GM18909 (cell line): Measurements from ENCODE around the gene NCOA1.
A peak's percentile ranks its signal among the peaks of the same experiment; 100 is the strongest.
"Not testable (repeated sequence)": the region's sequence is repeated elsewhere in the genome, so short reads cannot be mapped to it uniquely, and the experiment has no call there.

Experiments
- ATAC-seq: cut with Tn5 transposase; IDR thresholded peaks from one replicate; pipeline ENCODE4 v1.9.1; 2021; ENCODE audit warnings: mild to moderate bottlenecking; ENCODE audit not compliant: unreplicated experiment, poor library complexity

The NCOA1 gene

DNA sequence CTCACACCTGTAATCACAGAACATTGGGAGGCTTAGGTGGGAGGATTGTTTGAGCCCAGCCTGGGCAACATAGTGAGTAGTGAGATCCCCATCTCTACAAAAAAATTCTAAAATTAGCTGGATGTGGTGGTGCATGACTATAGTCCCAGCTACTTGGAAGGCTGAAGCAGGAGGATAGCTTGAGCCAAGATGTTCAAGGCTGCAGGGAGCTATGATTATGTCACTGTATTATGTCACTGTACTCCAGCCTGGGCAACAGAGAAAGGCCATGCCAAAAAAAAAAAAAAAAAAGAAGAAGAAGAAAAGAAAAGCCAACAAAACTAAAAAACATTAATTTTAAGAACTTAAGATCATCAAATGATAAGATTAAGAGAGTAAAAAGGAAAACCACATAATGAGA lies 17.4 kb upstream of the NCOA1 start:
- no peak for ATAC-seq

DNA sequence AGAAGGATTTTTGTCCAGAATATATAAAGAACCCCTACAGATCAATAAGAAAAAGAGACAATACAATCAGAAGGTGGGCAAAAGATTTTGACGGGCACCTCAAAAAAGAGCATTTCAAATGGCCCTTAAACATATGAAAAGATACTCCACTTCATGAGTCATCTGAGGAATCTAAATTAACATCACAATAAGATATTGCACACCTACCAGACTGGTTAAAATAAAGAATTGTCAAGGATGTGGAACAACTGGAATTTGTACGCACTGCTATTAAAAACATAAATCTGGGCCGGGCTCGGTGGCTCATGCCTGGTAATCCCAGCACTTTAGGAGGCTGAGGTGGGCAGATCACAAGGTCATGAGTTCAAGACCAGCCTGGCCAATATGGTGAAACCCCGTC lies 17.0 kb upstream of the NCOA1 start:
- no peak for ATAC-seq

DNA sequence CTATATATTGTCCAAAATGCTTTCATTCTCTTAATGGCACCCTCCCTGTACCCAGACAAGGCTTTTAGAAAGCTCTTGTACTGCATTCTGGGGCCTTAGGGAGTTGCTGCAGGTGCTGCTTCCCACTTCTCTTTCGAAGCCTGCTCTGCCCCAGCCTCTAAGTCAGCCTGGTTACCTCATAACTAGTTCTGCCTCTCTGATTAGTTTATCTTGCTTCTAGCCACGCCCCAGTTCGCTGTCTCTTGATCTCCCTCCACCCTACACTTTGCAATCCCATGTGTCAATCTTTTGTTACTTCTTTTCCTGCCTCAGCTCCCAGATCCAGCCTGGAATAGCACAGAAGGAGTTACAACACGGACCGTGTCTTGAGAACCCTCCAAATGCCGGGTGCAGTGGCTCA lies 13.8 kb upstream of the NCOA1 start:
- ATAC-seq, result no peak

DNA sequence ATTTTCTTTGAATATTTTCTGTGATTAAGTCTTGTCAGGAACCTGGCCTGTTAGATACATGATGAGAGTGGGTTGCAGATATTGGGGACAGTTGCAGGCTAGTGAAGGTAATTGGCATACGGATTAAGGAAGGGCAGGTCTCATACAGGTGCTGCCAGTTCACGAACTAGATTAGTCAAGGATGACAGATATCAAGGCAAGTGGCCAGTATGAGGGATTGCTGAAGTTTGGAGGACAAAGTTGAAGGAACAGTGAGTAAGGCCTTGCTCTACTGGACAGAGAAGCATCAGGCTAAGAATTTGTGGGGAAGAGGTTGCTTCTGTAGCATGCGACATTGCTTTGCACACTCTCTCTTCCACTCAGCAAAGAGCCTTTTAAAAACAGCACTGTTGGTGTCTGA lies 12.8 kb upstream of the NCOA1 start:
- ATAC-seq, result no peak

DNA sequence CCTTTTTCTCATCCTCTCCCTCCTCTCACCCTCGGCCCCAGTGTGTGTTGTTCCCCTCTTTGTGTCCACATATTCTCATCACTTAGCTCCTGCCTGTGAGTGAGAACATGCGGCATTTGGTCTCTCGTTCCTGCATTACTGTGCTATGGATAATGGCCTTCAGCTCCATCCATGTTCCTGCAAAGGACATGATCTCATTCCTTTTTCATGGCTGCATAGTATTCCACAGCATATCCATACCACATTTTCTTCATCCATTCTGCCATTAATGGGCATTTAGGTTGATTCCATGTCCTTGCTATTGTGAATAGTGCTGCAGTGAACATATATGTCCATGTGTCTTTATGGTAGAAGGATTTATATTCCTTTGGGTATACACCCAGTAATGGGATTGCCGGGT lies 10.8 kb upstream of the NCOA1 start:
- ATAC-seq, result no peak

DNA sequence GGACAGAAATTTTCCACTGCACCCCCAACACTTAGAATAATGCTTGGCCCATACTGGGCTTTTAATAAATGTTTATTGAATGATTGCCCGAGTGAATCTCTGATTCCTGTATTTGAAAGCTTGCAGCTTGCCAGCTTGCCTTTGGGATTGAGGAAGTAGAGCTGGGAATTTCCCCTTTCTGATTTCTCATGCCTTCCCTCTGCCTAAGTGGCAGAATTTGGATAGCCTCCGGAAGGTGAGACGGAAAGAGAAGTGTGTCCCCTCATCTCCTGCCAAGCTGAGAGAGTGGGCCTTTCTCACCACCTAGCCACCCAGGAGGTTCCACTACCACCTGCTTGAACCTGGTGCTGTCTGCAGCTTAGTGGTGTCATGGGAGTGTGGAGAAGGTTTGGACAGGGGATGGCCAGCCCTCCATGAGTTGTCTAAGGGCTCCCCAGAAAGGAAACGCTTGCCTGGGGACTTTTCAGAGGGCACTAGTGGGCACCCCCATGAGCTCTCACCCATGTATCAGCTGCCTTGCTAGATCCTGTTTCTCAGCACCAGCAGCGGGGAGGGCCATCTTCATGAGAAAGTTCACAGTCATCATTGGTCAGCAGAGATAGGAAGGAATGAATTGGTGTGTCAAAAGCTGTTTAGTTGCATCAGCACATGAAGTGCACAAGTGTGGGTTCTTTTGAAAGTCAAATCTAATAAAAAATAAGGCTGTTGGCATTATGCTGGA lies 8.6 kb upstream of the NCOA1 start:
- ATAC-seq, result no peak

DNA sequence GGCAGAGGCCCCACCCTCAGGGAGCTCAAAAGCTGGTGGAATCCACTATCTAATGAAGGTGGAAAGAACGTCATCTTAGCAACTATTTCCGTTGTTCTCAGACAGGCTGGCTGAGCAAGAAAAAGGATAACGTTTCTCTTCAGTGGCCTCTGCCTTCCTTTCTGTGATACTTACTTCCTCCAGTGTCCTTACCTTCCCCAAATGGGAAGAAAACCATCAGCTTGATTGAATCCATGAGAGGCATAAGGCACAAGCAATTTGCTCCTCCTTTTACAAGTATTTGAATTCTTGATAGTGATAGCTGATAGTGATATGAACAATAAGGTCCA lies 8.1 kb upstream of the NCOA1 start:
- ATAC-seq, result no peak

DNA sequence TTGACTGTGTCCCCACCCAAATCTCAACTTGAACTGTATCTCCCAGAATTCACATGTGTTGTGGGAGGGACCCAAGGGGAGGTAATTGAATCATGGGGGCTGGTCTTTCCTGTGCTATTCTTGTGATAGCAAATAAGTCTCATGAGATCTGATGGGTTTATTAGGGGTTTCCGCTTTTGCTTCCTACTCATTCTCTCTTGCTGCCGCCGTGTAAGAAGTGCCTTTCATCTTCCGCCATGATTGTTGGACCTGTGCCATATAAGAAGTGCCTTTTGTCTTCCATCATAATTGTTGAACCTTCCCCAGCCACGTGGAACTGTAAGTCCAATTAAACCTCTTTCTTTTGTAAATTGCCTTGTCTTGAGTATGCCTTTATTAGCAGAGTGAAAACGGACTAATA lies 6.4 kb upstream of the NCOA1 start:
- ATAC-seq, result not testable (repeated sequence)

DNA sequence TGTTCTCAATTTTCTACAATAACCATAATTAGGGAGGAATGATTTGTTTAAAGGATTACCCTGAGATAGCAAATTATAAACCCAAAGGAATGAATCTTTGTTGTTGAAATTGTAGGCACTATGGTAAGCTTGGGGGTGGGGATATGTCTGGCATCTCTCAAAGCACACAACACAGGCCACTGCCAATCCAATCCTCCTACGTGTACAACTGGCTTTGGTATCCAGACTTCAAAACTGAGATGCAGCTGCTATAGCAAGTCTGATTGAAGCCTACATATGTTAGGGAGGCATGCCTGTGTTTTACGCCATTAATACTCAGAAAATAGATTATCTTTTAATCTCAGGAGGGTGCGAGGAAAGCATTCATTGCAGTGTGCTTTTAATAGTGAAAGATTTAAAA lies 5.9 kb upstream of the NCOA1 start:
- ATAC-seq, result no peak

DNA sequence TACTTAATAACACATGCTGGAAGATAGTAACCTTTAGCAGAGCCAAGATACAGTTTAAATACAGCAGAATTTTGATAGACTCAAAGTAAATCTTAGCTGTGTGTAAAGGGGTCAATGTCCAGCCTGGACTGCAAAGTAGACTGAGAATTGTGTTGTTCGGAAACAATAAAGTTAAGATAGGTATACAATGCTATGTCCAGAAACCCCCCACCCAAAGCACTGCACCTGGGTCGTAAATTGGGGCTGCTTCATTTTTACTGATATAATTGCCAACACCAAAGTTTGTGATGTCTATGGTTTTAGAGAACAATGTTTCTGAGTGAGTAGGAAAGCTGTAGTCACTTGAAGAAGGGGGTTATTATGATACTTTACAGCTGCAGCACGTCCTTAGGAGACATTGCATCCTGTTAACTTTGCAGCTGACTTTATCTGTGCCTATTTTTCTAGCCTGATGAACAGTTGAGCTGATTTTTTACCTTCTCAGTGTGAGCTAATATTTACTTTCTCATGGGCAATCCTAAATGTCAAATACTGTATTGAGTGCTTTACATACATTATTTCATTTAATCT lies 4.3 kb upstream of the NCOA1 start:
- no peak for ATAC-seq

DNA sequence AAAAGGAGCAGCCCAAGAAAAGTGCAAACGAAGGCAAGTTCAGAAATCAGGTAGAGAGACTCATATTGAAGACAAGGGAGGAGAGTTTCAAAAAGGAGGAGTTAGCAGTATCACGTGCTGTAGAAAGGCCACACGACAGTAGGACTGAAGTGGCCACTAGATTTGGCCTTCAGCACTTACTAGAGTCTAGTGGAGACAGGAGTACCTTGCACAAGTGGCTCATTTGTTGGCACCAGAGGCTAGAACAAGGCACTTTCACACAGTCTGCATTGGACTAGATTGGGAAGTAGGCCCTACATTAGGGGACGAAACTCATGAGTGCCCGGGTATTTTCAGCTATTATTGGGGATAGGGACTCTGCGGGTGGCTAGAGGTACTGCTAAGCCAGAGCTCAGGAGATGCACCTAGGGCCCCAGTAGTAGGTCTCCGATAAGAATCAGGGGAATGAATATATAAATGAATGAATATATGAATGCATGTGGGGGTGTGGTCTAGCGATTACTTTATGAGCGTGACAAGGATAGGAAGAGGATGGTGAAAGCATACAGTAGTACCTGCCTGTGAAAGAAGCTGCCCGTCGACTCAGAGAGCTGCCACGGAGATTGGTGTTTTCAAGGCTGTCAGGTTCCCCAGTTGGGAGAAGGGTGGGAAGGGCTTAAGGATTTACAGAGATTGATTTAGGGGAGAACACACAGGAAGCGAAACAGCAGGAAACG lies 1.4 kb upstream of the NCOA1 start:
- ATAC-seq, result no peak

DNA sequence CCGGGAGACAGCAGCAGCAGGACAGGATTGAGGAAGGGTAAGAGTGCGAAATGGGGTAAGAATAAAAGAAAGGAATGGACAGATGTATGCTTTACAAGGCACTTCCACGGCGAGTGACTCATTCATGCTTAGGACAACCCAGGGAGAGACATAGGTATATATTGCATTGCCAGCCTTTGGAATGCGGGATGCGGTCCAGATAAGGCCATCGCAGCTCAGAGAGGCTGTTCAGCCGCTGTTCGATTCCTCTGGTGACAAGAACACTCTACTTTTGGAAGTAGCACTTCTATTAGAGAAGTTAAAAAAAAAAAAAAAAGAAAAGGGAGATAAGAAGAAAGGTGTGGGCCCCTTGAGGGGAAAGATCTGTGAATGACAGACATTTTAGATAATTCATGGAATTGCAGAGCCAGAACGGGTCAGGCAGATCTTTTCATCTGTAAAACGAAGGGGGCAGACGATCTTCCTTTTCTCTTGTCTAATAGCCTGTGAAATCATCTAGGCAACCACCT lies 819 bp upstream of the NCOA1 start:
- ATAC-seq, result no peak

DNA sequence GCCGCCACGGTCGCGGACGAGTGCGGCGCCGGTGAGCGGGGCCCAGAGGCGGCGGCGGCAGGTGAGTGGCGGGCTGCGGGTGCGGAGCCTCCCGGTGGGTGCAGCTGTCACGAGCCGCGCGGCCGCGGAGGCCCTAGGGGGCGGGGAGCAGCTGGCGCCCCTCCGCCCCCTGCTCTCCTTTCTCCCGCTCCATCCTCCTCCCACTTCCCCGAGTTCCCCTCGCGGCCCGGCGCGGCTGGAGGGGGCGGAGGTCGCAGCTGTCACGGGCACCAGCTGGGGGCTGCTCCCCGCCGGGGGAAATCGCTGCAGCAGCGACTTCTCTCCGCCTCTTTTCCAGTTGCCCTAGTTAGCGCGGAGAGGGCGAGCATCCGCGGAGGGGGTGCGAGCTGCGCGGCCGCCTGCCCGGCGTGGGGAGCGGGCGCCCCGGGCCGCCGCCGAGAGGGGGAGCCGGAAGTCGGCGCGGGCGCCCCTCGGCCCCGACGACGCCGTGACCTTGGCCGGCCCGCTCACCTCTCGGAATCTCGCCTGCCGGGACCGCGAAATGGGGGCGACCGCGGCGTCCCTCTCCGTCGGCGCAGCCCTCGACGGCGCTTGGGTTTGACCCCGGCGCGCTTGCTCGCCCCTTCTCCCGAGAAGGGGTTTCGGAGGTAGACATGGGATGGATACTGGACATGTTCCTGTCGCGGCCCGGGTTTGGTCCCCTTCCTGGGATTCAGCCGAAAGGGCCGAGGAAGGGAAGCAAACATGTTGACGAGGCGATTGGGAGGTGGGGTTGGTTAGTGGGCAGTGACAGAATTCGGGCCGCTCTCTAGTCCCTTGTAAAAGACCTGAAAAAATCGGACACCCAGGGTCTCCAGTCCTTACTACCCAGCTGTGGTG lies 727 bp downstream of the NCOA1 start:
- ATAC-seq, result peak; percentile 46

DNA sequence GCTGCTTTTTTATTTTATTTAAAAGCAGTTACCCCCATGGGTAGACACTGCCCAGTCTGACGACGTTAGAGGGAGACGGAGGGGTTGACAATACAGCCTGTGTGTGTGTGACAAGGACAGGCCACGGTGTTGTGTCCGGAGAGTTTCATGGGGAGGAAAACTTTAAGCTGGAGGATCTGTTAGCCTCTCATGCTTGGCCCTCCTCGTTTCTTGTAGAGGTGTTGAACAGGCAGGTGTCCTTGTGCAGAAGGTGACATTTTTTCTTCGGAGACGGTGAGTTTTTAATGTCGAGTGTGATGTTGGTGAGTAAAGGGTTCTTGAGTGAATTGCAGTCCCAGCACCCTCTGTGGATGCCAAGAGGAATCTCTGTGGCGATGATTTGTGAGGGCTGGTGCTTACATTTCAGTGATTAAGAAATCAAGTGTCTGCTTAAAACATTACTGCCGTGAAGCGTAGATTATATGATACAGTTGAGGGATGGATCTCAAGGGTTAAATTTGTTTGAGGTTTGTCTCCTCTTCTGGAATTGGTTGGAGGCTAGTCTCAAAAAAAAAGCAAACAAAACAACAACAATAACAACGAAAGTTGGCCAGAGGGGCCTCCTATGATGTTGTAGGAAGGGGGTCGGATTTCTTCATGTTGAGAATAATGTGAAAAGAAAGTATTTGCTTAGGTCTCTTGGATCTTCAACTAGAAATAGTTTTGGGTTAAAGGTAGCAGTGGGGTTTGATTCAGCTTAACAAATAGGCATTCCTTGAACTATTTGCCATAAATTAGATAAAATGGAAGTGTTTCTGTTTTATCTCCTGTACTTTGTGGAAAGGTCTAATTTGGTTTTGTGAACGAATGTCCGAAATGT lies 1.6 kb downstream of the NCOA1 start:
- no peak for ATAC-seq

DNA sequence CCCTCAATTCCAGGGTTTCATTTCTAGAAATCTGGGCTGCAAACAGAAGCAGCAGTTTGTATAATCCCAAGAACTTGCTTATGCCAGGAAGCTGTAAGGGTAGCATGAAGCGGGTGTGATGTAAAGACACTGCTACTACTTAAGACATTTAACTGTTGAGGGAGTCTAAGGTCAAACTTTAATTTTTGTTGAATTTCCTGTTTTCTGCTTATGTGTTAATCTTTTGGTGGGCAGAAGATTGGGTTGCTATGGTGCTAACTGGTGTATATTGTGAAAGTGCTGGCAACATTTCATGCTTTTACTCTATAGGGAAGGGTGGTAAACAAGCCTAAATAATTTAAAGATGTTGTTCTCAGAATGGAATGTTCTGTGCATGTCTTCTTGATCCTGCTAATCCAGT lies 2.7 kb downstream of the NCOA1 start:
- no peak for ATAC-seq

DNA sequence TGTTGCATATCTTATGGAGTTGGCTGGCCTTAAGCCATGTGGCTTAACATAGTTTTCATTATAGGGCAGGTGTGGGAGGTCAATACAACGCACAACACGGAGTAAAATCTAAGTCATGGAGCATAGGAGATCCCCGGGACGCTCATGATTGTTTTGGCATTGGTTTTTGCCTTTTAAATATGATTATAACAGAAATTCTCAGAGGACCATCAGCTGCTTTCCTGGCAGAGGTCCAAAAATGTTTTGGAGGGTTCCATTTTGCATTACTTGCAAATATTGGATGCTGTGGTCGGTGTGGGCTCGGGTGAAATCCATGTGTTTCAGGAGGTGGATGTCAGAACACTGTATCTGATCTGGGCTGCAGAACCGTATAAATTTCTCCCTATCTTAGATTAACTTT lies 3.4 kb downstream of the NCOA1 start:
- no peak for ATAC-seq

DNA sequence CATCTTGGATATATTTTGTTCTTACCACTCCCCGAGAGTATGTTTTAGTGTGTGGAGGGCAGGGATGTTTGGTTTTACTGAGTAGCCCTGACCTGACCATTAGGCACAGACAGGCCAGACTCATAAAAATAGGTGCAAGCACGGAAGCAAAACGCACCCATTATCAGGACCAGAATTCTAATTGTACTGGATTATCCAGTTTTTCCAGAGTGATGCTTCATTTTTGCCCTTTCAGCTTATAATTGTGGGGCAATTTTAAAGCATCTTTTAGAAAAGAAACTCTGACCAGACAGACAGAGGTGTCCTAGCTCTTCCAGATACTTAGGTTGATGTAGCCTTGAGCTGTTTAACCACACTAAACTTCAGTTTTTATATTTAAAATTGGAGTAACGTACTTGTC lies 4.4 kb downstream of the NCOA1 start:
- ATAC-seq, result no peak

DNA sequence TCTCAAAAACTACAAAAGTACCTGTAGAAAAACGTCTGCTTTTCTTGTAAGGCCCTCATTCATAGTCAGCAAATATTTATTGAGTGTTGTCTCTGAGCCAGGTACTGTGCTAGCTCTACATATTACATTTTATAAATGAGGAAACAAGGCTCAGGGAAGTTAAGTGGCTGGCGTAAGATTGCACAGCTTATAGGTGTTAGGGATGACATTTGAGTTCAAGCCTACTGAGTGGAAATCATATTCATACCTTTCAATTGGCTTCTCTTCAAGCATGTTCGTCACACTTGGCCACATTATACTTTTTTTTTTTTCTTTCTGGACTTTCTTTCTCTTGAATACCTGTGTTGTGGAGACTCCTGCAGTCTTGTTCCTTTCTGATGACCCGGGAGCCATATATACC lies 5.9 kb downstream of the NCOA1 start:
- no peak for ATAC-seq

DNA sequence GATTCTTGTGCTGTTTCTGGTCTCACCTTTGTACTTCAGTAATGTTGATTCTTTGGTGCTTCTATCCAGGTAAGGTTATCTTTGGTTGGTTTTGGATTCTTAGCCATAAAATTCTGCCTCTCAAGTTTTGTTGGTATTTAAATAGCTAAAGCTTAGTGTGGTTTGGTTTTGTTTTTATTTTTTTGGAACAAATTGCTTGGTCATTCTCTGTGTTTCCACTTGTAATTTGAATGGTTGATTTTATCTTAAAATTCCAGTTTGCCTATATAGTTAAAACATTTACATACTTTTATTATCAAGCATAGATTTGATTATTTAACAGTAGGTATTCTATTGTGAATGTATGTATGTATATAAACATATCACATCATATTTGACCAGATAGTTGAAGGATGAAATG lies 6.6 kb downstream of the NCOA1 start:
- ATAC-seq, result no peak

DNA sequence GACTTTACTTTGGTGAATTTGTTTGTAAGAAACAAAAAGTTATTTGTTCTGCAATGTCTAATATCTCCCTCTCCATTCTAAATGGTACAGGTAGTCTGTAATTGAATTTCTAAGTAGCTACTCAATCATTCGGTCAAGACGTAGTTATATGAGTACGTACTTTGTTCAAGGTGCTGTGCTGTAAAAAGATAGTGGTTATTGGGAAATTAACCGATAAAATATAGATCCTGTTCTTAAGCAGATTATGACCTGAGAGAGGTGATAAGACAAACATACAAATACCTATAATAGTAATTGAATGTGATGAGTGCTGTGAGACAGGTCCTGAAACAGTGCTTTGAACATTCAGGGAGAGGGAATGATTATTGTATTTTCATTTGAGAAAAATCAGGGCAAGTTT lies 7.1 kb downstream of the NCOA1 start:
- ATAC-seq, result no peak
